Activated naive CD4-positive, alpha-beta T cell treated with Interleukin-2 at 50 U/mL for 16 hours (primary cell): ENCODE results near the gene YAP1.

Experiments
- DNase-seq: peaks from one replicate; pipeline ENCODE4 v3.0.0-alpha.2; 2020

The YAP1 gene

GRCh38 chr11:102202972-102203371 is 92.7 kb downstream of the YAP1 start:
- no peak for DNase-seq

GRCh38 chr11:102204174-102204573 is 93.9 kb downstream of the YAP1 start:
- DNase-seq: no peak

GRCh38 chr11:102205805-102206204 is 95.6 kb downstream of the YAP1 start:
- DNase-seq: no peak

- DNase-seq: no peak
Observed at GRCh38 chr11:102208835-102209234, 98.6 kb downstream of the YAP1 start.

- no peak for DNase-seq
Observed at GRCh38 chr11:102214623-102215022, 104.4 kb downstream of the YAP1 start.

- DNase-seq: no peak
Observed at GRCh38 chr11:102216433-102217075, 106.3 kb downstream of the YAP1 start.

GRCh38 chr11:102220728-102221467 is 110.7 kb downstream of the YAP1 start:
- DNase-seq: no peak

- DNase-seq: no peak
Observed at GRCh38 chr11:102223859-102224258, 113.6 kb downstream of the YAP1 start.

GRCh38 chr11:102225689-102226568 is 115.7 kb downstream of the YAP1 start:
- no peak for DNase-seq

GRCh38 chr11:102226702-102227490 is 116.6 kb downstream of the YAP1 start:
- no peak for DNase-seq

GRCh38 chr11:102229510-102230123 is 119.4 kb downstream of the YAP1 start:
- no peak for DNase-seq

- no peak for DNase-seq
Observed at GRCh38 chr11:102230186-102230585, 119.9 kb downstream of the YAP1 start.

- DNase-seq: no peak
Observed at GRCh38 chr11:102230911-102231310, 120.7 kb downstream of the YAP1 start.

GRCh38 chr11:102234779-102235439 is 124.7 kb downstream of the YAP1 start:
- no peak for DNase-seq

- no peak for DNase-seq
Observed at GRCh38 chr11:102237096-102237735, 127.0 kb downstream of the YAP1 start.

- DNase-seq: no peak
Observed at GRCh38 chr11:102238391-102238821, 128.2 kb downstream of the YAP1 start.

GRCh38 chr11:102239448-102239847 is 129.2 kb downstream of the YAP1 start:
- DNase-seq: no peak

GRCh38 chr11:102239911-102240310 is 129.7 kb downstream of the YAP1 start:
- no peak for DNase-seq

GRCh38 chr11:102240502-102240901 is 130.3 kb downstream of the YAP1 start:
- no peak for DNase-seq

- no peak for DNase-seq
Observed at GRCh38 chr11:102241026-102241425, 130.8 kb downstream of the YAP1 start.

- DNase-seq: no peak
Observed at GRCh38 chr11:102243399-102243884, 133.2 kb downstream of the YAP1 start.
